Peyer's patch (tissue), 4 donors: ENCODE measurements around the gene TECTA.

Experiments used
- POLR2A ChIP-seq, 2 donors: fragments of 450-650 bp; IDR thresholded peaks; one replicate each; pipeline ENCODE4 v1.5.1; 2017; ENCODE audit warnings: antibody characterized with exemption in 2 of 2, mild to moderate bottlenecking in 2 of 2, moderate library complexity in 2 of 2
- TF ChIP-seq, protein P1 (sequence below), 6 experiments: fragments of 450-650 bp in 4 of 6; fragments of 200-600 bp in 2 of 6; sonication (generic) in 1 of 6; IDR thresholded peaks; one replicate each; pipeline ENCODE4 v1.5.1; 2017 to 2019; ENCODE audit warnings: antibody characterized with exemption in 6 of 6, mild to moderate bottlenecking in 3 of 6, moderate library complexity in 1 of 6

DNA sequence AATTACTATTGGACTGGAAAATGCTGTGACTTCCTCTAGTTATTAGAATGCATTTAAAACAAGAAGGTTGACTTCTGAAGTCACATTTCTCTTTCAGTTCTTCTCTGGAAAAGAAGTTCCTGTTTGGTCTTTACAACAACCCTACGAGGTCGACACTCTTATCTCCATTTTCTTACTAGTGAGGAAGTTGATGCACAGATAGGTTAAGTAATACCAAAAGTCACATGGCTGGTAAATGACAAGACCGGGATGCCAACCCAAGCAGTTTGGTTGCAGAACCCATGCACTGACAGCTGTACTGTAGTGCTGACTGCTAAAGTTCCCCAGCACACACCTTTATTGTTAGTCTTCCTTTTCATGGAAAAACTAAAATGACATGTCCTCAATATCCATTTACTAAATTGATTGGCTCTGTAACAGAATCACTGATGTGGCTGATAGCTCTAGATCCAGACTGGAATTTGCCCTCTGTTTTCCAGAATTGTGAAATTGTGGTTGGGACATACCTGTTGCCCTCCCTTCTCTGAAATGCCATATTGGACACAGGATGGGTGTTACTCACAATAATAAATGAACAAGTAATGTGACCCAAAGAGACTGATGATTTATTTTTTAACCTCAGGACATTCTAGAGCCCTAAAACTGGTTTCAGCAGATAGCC lies 9.4 kb upstream of the TECTA start:
- no peak for TF ChIP-seq POLR2A (IDR thresholded peaks at IDR 0.05)
- TF ChIP-seq, protein P1, sequence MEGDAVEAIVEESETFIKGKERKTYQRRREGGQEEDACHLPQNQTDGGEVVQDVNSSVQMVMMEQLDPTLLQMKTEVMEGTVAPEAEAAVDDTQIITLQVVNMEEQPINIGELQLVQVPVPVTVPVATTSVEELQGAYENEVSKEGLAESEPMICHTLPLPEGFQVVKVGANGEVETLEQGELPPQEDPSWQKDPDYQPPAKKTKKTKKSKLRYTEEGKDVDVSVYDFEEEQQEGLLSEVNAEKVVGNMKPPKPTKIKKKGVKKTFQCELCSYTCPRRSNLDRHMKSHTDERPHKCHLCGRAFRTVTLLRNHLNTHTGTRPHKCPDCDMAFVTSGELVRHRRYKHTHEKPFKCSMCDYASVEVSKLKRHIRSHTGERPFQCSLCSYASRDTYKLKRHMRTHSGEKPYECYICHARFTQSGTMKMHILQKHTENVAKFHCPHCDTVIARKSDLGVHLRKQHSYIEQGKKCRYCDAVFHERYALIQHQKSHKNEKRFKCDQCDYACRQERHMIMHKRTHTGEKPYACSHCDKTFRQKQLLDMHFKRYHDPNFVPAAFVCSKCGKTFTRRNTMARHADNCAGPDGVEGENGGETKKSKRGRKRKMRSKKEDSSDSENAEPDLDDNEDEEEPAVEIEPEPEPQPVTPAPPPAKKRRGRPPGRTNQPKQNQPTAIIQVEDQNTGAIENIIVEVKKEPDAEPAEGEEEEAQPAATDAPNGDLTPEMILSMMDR (IDR thresholded peaks at IDR 0.05): no peak
